Mucosa of gallbladder (tissue), 1 donor: Measurements from ENCODE around the gene TSPAN14. TPM values are rescaled to one million over a fixed set of nuclear protein-coding genes. Genes with fewer than 3 reads are reported as not detected.

Experiments
- DNase-seq: peaks from one replicate; pipeline ENCODE4 v3.0.0-alpha.2; 2020; ENCODE audit warnings: low spot score
- total RNA-seq: library from RNA; stranded (reverse); gene quantifications from one replicate; pipeline ENCODE4 v1.2.1, GENCODE V29; 2021
- donor health status: DM: no; HTN: no; CAD: no.

Gene TSPAN14
- total RNA-seq, 1 donor from 2014 or later, result 124 TPM

- no peak for DNase-seq
These were observed 33.9 kb downstream of the TSPAN14 start for GRCh38 chr10:80487791-80488538.

- no peak for DNase-seq
These were observed 34.5 kb downstream of the TSPAN14 start for GRCh38 chr10:80488539-80489066.

- DNase-seq, result no peak
These were observed 35.4 kb downstream of the TSPAN14 start for GRCh38 chr10:80489371-80490112.

GRCh38 chr10:80491251-80492102 lies 37.4 kb downstream of the TSPAN14 start:
- DNase-seq, result no peak

- DNase-seq, result no peak
These were observed 38.9 kb downstream of the TSPAN14 start for GRCh38 chr10:80492848-80493521.

GRCh38 chr10:80493522-80494051 lies 39.5 kb downstream of the TSPAN14 start:
- DNase-seq, result no peak

- DNase-seq, result no peak
These were observed 42.6 kb downstream of the TSPAN14 start for GRCh38 chr10:80496555-80497172.

GRCh38 chr10:80497187-80498077 lies 43.3 kb downstream of the TSPAN14 start:
- DNase-seq, result no peak

GRCh38 chr10:80498078-80498832 lies 44.1 kb downstream of the TSPAN14 start:
- DNase-seq, result no peak

- DNase-seq, result peak; percentile 91
These were observed 45.0 kb downstream of the TSPAN14 start for GRCh38 chr10:80498833-80499741.

- no peak for DNase-seq
These were observed 46.7 kb downstream of the TSPAN14 start for GRCh38 chr10:80500572-80501380.

GRCh38 chr10:80501381-80501912 lies 47.3 kb downstream of the TSPAN14 start:
- DNase-seq, result no peak

GRCh38 chr10:80501913-80502521 lies 47.9 kb downstream of the TSPAN14 start:
- no peak for DNase-seq

GRCh38 chr10:80502621-80503583 lies 48.8 kb downstream of the TSPAN14 start:
- no peak for DNase-seq

- no peak for DNase-seq
These were observed 49.6 kb downstream of the TSPAN14 start for GRCh38 chr10:80503584-80504157.
